Femur (tissue), 1 donor: ENCODE data around the gene GLIPR2.
"Not testable (repeated sequence)": the region's sequence is repeated elsewhere in the genome, so short reads cannot be mapped to it uniquely, and the experiment has no call there.

ENCODE experiments used
- DNase-seq: peaks from one replicate; pipeline ENCODE4 v3.0.0-alpha.2; 2017

GLIPR2 gene

GRCh38 chr9:36145970-36146369 is 9.4 kb downstream of the GLIPR2 start:
- DNase-seq = no peak

GRCh38 chr9:36146651-36147050 is 10.1 kb downstream of the GLIPR2 start:
- DNase-seq = no peak

GRCh38 chr9:36147441-36148175 is 11.1 kb downstream of the GLIPR2 start:
- DNase-seq = no peak

GRCh38 chr9:36148311-36149051 is 11.9 kb downstream of the GLIPR2 start:
- peak; percentile 93 for DNase-seq

GRCh38 chr9:36149197-36149596 is 12.7 kb downstream of the GLIPR2 start:
- DNase-seq = no peak

- DNase-seq = no peak
Observed at GRCh38 chr9:36150574-36151315, 14.2 kb downstream of the GLIPR2 start.

- peak; percentile 74 for DNase-seq
Observed at GRCh38 chr9:36151316-36152210, 15.0 kb downstream of the GLIPR2 start.

GRCh38 chr9:36152741-36153438 is 16.4 kb downstream of the GLIPR2 start:
- DNase-seq = no peak

GRCh38 chr9:36153746-36154145 is 17.2 kb downstream of the GLIPR2 start:
- no peak for DNase-seq

- peak; percentile 77 for DNase-seq
Observed at GRCh38 chr9:36154331-36154952, 17.9 kb downstream of the GLIPR2 start.

- no peak for DNase-seq
Observed at GRCh38 chr9:36156116-36156515, 19.6 kb downstream of the GLIPR2 start.

- DNase-seq = no peak
Observed at GRCh38 chr9:36158122-36158521, 21.6 kb downstream of the GLIPR2 start.

GRCh38 chr9:36158917-36159316 is 22.4 kb downstream of the GLIPR2 start:
- DNase-seq = no peak

- not testable (repeated sequence) for DNase-seq
Observed at GRCh38 chr9:36159509-36159908, 23.0 kb downstream of the GLIPR2 start.

GRCh38 chr9:36160126-36160525 is 23.6 kb downstream of the GLIPR2 start:
- not testable (repeated sequence) for DNase-seq

GRCh38 chr9:36161187-36161586 is 24.7 kb downstream of the GLIPR2 start:
- no peak for DNase-seq

GRCh38 chr9:36162211-36162738 is 25.7 kb downstream of the GLIPR2 start:
- no peak for DNase-seq

GRCh38 chr9:36163049-36163785 is 26.7 kb downstream of the GLIPR2 start:
- DNase-seq = peak; percentile 95

GRCh38 chr9:36163786-36164170 is 27.2 kb downstream of the GLIPR2 start:
- DNase-seq = no peak

- DNase-seq = no peak
Observed at GRCh38 chr9:36164372-36164771, 27.8 kb downstream of the GLIPR2 start.
